Activated CD4-positive, alpha-beta T cell treated with anti-CD3 and anti-CD28 coated beads, Interleukin-2, amount 10 ng/mL, durations not matched to agents 7 days and 5 days (primary cell): Measurements from ENCODE around the gene SUSD5. TPM values are rescaled to one million over a fixed set of nuclear protein-coding genes. Genes with fewer than 3 reads are reported as not detected.
"Not testable (repeated sequence)": the region's sequence is repeated elsewhere in the genome, so short reads cannot be mapped to it uniquely, and the experiment has no call there.

Source experiments
- CTCF ChIA-PET: fragments of 350-600 bp; sonication (Branson Sonifier 250); formaldehyde crosslinking; loops from one replicate; lab custom pipeline; 2021; ENCODE audit warnings: antibody characterized with exemption; lab: Charles Lee
- POLR2A ChIA-PET: fragments of 350-600 bp; sonication (Branson Sonifier 250); formaldehyde crosslinking; loops from one replicate; lab custom pipeline; 2021; ENCODE audit warnings: antibody characterized with exemption; lab: Charles Lee
- DNase-seq: peaks from one replicate; pipeline ENCODE4 v3.0.0-alpha.2; 2020
- H3K27ac Mint-ChIP-seq: one replicate; pipeline ENCODE4 v1.8.0; 2021; ENCODE audit warnings: mild to moderate bottlenecking, moderate library complexity, mixed read lengths
- H3K27me3 Mint-ChIP-seq: one replicate; pipeline ENCODE4 v1.8.0; 2021; ENCODE audit warnings: mixed read lengths
- H3K36me3 Mint-ChIP-seq: one replicate; pipeline ENCODE4 v1.8.0; 2021; ENCODE audit warnings: low read depth, mixed read lengths
- H3K4me1 Mint-ChIP-seq: one replicate; pipeline ENCODE4 v1.8.0; 2021; ENCODE audit warnings: mixed read lengths
- H3K4me3 Mint-ChIP-seq: one replicate; pipeline ENCODE4 v1.8.0; 2021; ENCODE audit warnings: mild to moderate bottlenecking, moderate library complexity, mixed read lengths
- H3K9me3 Mint-ChIP-seq: one replicate; pipeline ENCODE4 v1.8.0; 2021; ENCODE audit warnings: mixed read lengths
- total RNA-seq, 2 experiments: library from RNA; stranded (reverse); gene quantifications; one replicate each; pipeline ENCODE4 v1.2.3, GENCODE V29; 2021

SUSD5 gene
- total RNA-seq, 2 experiments from 2014 or later, result not detected

GRCh38 chr3:33165372-33165771 is 53.2 kb downstream of the SUSD5 start:
- CTCF ChIA-PET, result no interaction called here
- Mint-ChIP-seq H3K9me3 (no peaks in the 10 kb centered on the region), H3K4me3 (no peak overlapping the region), H3K27me3 (peaks cover 23% of the 10 kb centered on the region), H3K4me1 (no peaks in the 10 kb centered on the region), H3K27ac (no peak overlapping the region), H3K36me3 (no peaks in the 10 kb centered on the region)
- DNase-seq, result no peak
- POLR2A ChIA-PET, result no interaction called here

- H3K36me3 Mint-ChIP-seq, POLR2A ChIA-PET, CTCF ChIA-PET: not testable (repeated sequence)
These were observed 56.0 kb downstream of the SUSD5 start for GRCh38 chr3:33162621-33163020.

GRCh38 chr3:33159981-33160380 is 58.6 kb downstream of the SUSD5 start:
- H3K27me3 Mint-ChIP-seq, result peaks cover 27% of the 10 kb centered on the region
- POLR2A ChIA-PET, result no interaction called here
- H3K4me3 Mint-ChIP-seq, result no peak overlapping the region
- no peak for DNase-seq
- H3K36me3 Mint-ChIP-seq, result no peaks in the 10 kb centered on the region
- no peaks in the 10 kb centered on the region for H3K9me3 Mint-ChIP-seq
- no peaks in the 10 kb centered on the region for H3K4me1 Mint-ChIP-seq
- CTCF ChIA-PET, result no interaction called here
- H3K27ac Mint-ChIP-seq, result no peak overlapping the region

More at GRCh38 chr3:33162621-33163020, 56.0 kb downstream of the SUSD5 start:
- H3K27ac Mint-ChIP-seq, H3K9me3 Mint-ChIP-seq, DNase-seq, H3K4me1 Mint-ChIP-seq, H3K4me3 Mint-ChIP-seq: not testable (repeated sequence)
- H3K27me3 Mint-ChIP-seq, result peaks cover 30% of the 10 kb centered on the region

- CTCF ChIA-PET, result interaction anchor here (0.5 to 0.7 kb wide), 2 partner anchors 8 to 330 kb away, joined by 3 read pairs; no protein-coding TSS in a partner anchor
These were observed 59.4 kb downstream of the SUSD5 start for GRCh38 chr3:33159234-33159633.

GRCh38 chr3:33155301-33155700 is 63.3 kb downstream of the SUSD5 start:
- H3K27ac Mint-ChIP-seq, result no peak overlapping the region

More at GRCh38 chr3:33159234-33159633, 59.4 kb downstream of the SUSD5 start:
- Mint-ChIP-seq H3K4me1 (no peaks in the 10 kb centered on the region), H3K36me3 (no peaks in the 10 kb centered on the region), H3K9me3 (no peaks in the 10 kb centered on the region), H3K27me3 (peaks cover 24% of the 10 kb centered on the region), H3K27ac (no peak overlapping the region), H3K4me3 (no peak overlapping the region)
- POLR2A ChIA-PET, result no interaction called here
- no peak for DNase-seq

GRCh38 chr3:33153782-33154181 is 64.8 kb downstream of the SUSD5 start:
- POLR2A ChIA-PET, result interaction anchor here (0.7 kb wide), 1 partner anchor 22 kb away, joined by 4 read pairs; no protein-coding TSS in a partner anchor
- Mint-ChIP-seq H3K9me3 (no peaks in the 10 kb centered on the region), H3K4me1 (no peaks in the 10 kb centered on the region), H3K4me3 (no peak overlapping the region), H3K27me3 (no peaks in the 10 kb centered on the region), H3K27ac (no peak overlapping the region), H3K36me3 (no peaks in the 10 kb centered on the region)
- no peak for DNase-seq
- CTCF ChIA-PET, result no interaction called here

More at GRCh38 chr3:33155301-33155700, 63.3 kb downstream of the SUSD5 start:
- Mint-ChIP-seq H3K36me3 (no peaks in the 10 kb centered on the region), H3K9me3 (no peaks in the 10 kb centered on the region), H3K27me3 (peaks cover 7% of the 10 kb centered on the region), H3K4me1 (no peaks in the 10 kb centered on the region), H3K4me3 (no peak overlapping the region)
- no peak for DNase-seq
- CTCF ChIA-PET, result no interaction called here
- POLR2A ChIA-PET, result no interaction called here

GRCh38 chr3:33152363-33153360 is 65.9 kb downstream of the SUSD5 start:
- H3K27ac Mint-ChIP-seq, result no peak overlapping the region
- DNase-seq, result no peak
- no peak overlapping the region for H3K4me3 Mint-ChIP-seq
- H3K36me3 Mint-ChIP-seq, result no peaks in the 10 kb centered on the region
- POLR2A ChIA-PET, result no interaction called here
- CTCF ChIA-PET, result no interaction called here
- H3K4me1 Mint-ChIP-seq, result no peaks in the 10 kb centered on the region
- no peaks in the 10 kb centered on the region for H3K9me3 Mint-ChIP-seq
- no peaks in the 10 kb centered on the region for H3K27me3 Mint-ChIP-seq

- Mint-ChIP-seq H3K4me1 (no peaks in the 10 kb centered on the region), H3K4me3 (no peak overlapping the region), H3K36me3 (no peaks in the 10 kb centered on the region), H3K27ac (no peak overlapping the region), H3K27me3 (no peaks in the 10 kb centered on the region), H3K9me3 (no peaks in the 10 kb centered on the region)
- POLR2A ChIA-PET, result no interaction called here
- no peak for DNase-seq
- CTCF ChIA-PET, result interaction anchor here (1.2 to 1.3 kb wide), 2 partner anchors 18 to 224 kb away, joined by 4 to 5 read pairs; no protein-coding TSS in a partner anchor
These were observed 69.3 kb downstream of the SUSD5 start for GRCh38 chr3:33149342-33149741.

- ChIA-PET CTCF (interaction anchor here (1.5 kb wide), 1 partner anchor 15 kb away, joined by 4 read pairs; no protein-coding TSS in a partner anchor), POLR2A (no interaction called here)
- H3K4me3 Mint-ChIP-seq, result no peak overlapping the region
- no peak for DNase-seq
- no peaks in the 10 kb centered on the region for H3K9me3 Mint-ChIP-seq
- H3K27ac Mint-ChIP-seq, result no peak overlapping the region
- H3K36me3 Mint-ChIP-seq, result no peaks in the 10 kb centered on the region
- no peaks in the 10 kb centered on the region for H3K4me1 Mint-ChIP-seq
- no peaks in the 10 kb centered on the region for H3K27me3 Mint-ChIP-seq
These were observed 71.7 kb downstream of the SUSD5 start for GRCh38 chr3:33146791-33147445.

GRCh38 chr3:33145901-33146580 is 72.6 kb downstream of the SUSD5 start:
- Mint-ChIP-seq H3K9me3 (no peaks in the 10 kb centered on the region), H3K4me1 (no peaks in the 10 kb centered on the region), H3K4me3 (no peak overlapping the region), H3K27me3 (no peaks in the 10 kb centered on the region), H3K27ac (no peak overlapping the region), H3K36me3 (no peaks in the 10 kb centered on the region)
- no peak for DNase-seq
- ChIA-PET CTCF (interaction anchor here (0.6 to 1.6 kb wide), 3 partner anchors 14 to 226 kb away, joined by 3 to 5 read pairs (median 4); no protein-coding TSS in a partner anchor), POLR2A (no interaction called here)

GRCh38 chr3:33145221-33145900 is 73.2 kb downstream of the SUSD5 start:
- Mint-ChIP-seq H3K27ac (no peak overlapping the region), H3K9me3 (no peaks in the 10 kb centered on the region), H3K36me3 (no peaks in the 10 kb centered on the region), H3K27me3 (no peaks in the 10 kb centered on the region), H3K4me3 (no peak overlapping the region), H3K4me1 (no peaks in the 10 kb centered on the region)
- POLR2A ChIA-PET, result no interaction called here
- DNase-seq, result no peak
- CTCF ChIA-PET, result interaction anchor here (0.6 to 1.6 kb wide), 3 partner anchors 14 to 227 kb away, joined by 3 to 5 read pairs (median 4); no protein-coding TSS in a partner anchor

- no peaks in the 10 kb centered on the region for H3K36me3 Mint-ChIP-seq
- no peaks in the 10 kb centered on the region for H3K27me3 Mint-ChIP-seq
These were observed 74.2 kb downstream of the SUSD5 start for GRCh38 chr3:33144433-33144832.

More at GRCh38 chr3:33144433-33144832, 74.2 kb downstream of the SUSD5 start:
- DNase-seq, result peak; percentile 14
- H3K27ac Mint-ChIP-seq, result peak overlapping the region; percentile 43
- no peaks in the 10 kb centered on the region for H3K4me1 Mint-ChIP-seq
- no peak overlapping the region for H3K4me3 Mint-ChIP-seq
- H3K9me3 Mint-ChIP-seq, result no peaks in the 10 kb centered on the region
- ChIA-PET CTCF (interaction anchor here (1.1 to 1.6 kb wide), 3 partner anchors 13 to 22 kb away, joined by 3 to 5 read pairs (median 3); no protein-coding TSS in a partner anchor), POLR2A (no interaction called here)
